Measurements from ENCODE around the gene LYRM2. TPM values are rescaled to one million over a fixed set of nuclear protein-coding genes. Genes with fewer than 3 reads are reported as not detected.

LYRM2 gene
- total and polyA plus RNA-seq, 3 donors from 2014 or later, result 18.6 to 32.5 (median 24.8) TPM

DNA sequence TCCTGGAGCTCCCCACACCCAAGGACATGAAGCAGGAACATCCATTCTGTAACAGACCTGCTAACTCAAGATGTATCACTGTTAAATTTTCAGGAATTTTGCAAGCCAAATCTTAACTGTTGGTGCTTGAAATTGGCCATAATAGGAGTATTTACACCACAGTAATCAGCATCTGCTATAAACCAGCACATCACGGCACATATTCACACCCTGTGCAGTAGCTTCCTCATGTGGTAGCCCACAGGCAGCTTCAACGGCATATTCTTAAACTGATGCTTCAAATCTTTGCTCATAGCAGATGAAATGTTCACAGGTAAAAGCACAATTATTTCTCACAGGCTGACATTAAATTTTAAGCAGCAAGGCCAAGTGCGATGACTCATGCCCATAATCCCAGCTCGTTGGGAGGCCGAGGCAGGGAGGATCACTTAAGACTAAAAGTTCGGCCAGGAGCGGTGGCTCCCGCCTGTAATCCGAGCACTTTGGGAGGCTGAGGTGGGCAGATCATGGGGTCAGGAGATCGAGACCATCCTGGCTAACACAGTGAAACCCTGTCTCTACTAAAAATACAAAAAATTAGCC lies 43.5 kb upstream of the LYRM2 start:
- H3K27me3 ChIP-seq, result no peaks in the 10 kb centered on the region
- intact Hi-C loops (cut with DNase I; ENCODE audit: low total_unique reads), result no loop called here
- no peak overlapping the region for H3K4me3 ChIP-seq
- H3K9me3 ChIP-seq, result no peaks in the 10 kb centered on the region
- no peaks in the 10 kb centered on the region for H3K36me3 ChIP-seq (ENCODE audit: low read depth, missing control alignments)
- H3K4me1 ChIP-seq, result no peaks in the 10 kb centered on the region
- no peak for DNase-seq
- TF ChIP-seq POLR2A (IDR thresholded peaks at IDR 0.05), result no peak
- TF ChIP-seq, protein P1, sequence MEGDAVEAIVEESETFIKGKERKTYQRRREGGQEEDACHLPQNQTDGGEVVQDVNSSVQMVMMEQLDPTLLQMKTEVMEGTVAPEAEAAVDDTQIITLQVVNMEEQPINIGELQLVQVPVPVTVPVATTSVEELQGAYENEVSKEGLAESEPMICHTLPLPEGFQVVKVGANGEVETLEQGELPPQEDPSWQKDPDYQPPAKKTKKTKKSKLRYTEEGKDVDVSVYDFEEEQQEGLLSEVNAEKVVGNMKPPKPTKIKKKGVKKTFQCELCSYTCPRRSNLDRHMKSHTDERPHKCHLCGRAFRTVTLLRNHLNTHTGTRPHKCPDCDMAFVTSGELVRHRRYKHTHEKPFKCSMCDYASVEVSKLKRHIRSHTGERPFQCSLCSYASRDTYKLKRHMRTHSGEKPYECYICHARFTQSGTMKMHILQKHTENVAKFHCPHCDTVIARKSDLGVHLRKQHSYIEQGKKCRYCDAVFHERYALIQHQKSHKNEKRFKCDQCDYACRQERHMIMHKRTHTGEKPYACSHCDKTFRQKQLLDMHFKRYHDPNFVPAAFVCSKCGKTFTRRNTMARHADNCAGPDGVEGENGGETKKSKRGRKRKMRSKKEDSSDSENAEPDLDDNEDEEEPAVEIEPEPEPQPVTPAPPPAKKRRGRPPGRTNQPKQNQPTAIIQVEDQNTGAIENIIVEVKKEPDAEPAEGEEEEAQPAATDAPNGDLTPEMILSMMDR (IDR thresholded peaks at IDR 0.05), result no peak
- H3K27ac ChIP-seq, result no peak overlapping the region
- WGBS, 2 donors, result 93 to 98% methylated on average over 10 of the region's 10 CpGs

- no peak for DNase-seq
- Histone ChIP-seq H3K36me3 (ENCODE audit: low read depth, missing control alignments) (no peaks in the 10 kb centered on the region), H3K4me1 (peaks cover 8% of the 10 kb centered on the region), H3K4me3 (no peak overlapping the region), H3K27ac (no peak overlapping the region), H3K27me3 (no peaks in the 10 kb centered on the region), H3K9me3 (no peaks in the 10 kb centered on the region)
- no peak for TF ChIP-seq POLR2A (IDR thresholded peaks at IDR 0.05)
- TF ChIP-seq, protein P1 (IDR thresholded peaks at IDR 0.05), result no peak
- WGBS, 2 donors, result 73 to 87% methylated on average over 7 of the region's 7 CpGs
- intact Hi-C loops (cut with DNase I; ENCODE audit: low total_unique reads), result no loop called here
These were observed 42.0 kb upstream of the LYRM2 start for GRCh38 chr6:89680551-89680950.

DNA sequence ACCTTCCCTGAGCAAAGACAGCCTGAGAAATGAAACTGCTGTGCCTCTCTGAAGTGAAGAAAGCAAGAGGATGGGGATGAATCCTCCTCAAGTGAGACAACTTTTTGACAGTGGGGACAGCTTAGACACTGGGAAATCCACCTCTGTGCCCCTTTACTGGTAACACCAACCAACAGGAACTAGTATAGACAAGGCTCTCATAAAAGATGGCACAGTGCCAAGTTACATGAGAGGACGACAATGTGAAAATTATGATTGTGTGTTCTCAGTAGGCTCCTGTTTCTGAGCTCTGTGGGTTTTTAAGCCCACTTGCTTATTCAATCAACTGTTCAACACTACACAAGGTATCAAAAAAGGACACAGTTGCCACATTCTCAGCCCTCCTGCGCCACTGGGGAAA lies 41.6 kb upstream of the LYRM2 start:
- Histone ChIP-seq H3K27me3 (no peaks in the 10 kb centered on the region), H3K27ac (no peak overlapping the region), H3K4me1 (peaks cover 8% of the 10 kb centered on the region), H3K9me3 (no peaks in the 10 kb centered on the region), H3K4me3 (no peak overlapping the region), H3K36me3 (ENCODE audit: low read depth, missing control alignments) (no peaks in the 10 kb centered on the region)
- no peak for TF ChIP-seq POLR2A (IDR thresholded peaks at IDR 0.05)
- TF ChIP-seq, protein P1 (IDR thresholded peaks at IDR 0.05), result no peak
- no peak for DNase-seq
- WGBS, 2 donors, result 79 to 84% methylated on average over 2 of the region's 2 CpGs
- intact Hi-C loops (cut with DNase I; ENCODE audit: low total_unique reads), result no loop called here

GRCh38 chr6:89679215-89680120 lies 40.9 kb upstream of the LYRM2 start:
- Histone ChIP-seq H3K27ac (no peak overlapping the region), H3K36me3 (ENCODE audit: low read depth, missing control alignments) (no peaks in the 10 kb centered on the region), H3K27me3 (no peaks in the 10 kb centered on the region), H3K9me3 (no peaks in the 10 kb centered on the region), H3K4me3 (no peak overlapping the region), H3K4me1 (peaks cover 8% of the 10 kb centered on the region)
- WGBS, 2 donors, result 78 to 81% methylated on average over 5 to 6 of the region's 6 CpGs
- no peak for DNase-seq
- intact Hi-C loops (cut with DNase I; ENCODE audit: low total_unique reads), result no loop called here
- TF ChIP-seq POLR2A (IDR thresholded peaks at IDR 0.05), result no peak
- TF ChIP-seq, protein P1 (IDR thresholded peaks at IDR 0.05), result no peak
